Uterus (tissue), 4 donors: Measurements from ENCODE around the gene STAB2. TPM values are rescaled to one million over a fixed set of nuclear protein-coding genes. Genes with fewer than 3 reads are reported as not detected.

Experiments used
- DNase-seq, 2 donors: peaks; one replicate each; pipeline ENCODE4 v3.0.0-alpha.2; 2019 to 2020
- H3K27ac ChIP-seq, 2 donors: fragments of 200-600 bp; sonication (generic); 1 replicate in 1 of 2; 2 replicates in 1 of 2; pipeline ENCODE4 v1.5.1; 2016 to 2018
- H3K27me3 ChIP-seq, 2 donors: fragments of 200-600 bp; sonication (generic); one replicate each; pipeline ENCODE4 v1.5.1; 2018 to 2019; ENCODE audit warnings: control low read depth in 1 of 2
- H3K36me3 ChIP-seq, 2 donors: fragments of 200-600 bp; sonication (generic); one replicate each; pipeline ENCODE4 v1.5.1; 2019; ENCODE audit warnings: control low read depth in 1 of 2
- H3K4me1 ChIP-seq, 2 donors: fragments of 200-600 bp; sonication (generic); one replicate each; pipeline ENCODE4 v1.5.1; 2018 to 2019; ENCODE audit warnings: control low read depth in 1 of 2
- H3K4me3 ChIP-seq, 2 donors: fragments of 200-600 bp; sonication (generic); 1 replicate in 1 of 2; 2 replicates in 1 of 2; pipeline ENCODE4 v1.5.1; 2018 to 2019; ENCODE audit warnings: mild to moderate bottlenecking in 1 of 2
- H3K9me3 ChIP-seq, 2 donors: fragments of 200-600 bp; sonication (generic); one replicate each; pipeline ENCODE4 v1.5.1; 2019; ENCODE audit warnings: control low read depth in 1 of 2
- CTCF ChIP-seq, 4 experiments: fragments of 200-600 bp in 2 of 4; fragments of 450-650 bp in 2 of 4; sonication (generic) in 2 of 4; IDR thresholded peaks; one replicate each; pipeline ENCODE4 v1.5.1; 2016 to 2019; ENCODE audit warnings: antibody characterized with exemption in 4 of 4, mild to moderate bottlenecking in 2 of 4, moderate library complexity in 1 of 4
- POLR2A ChIP-seq, 2 donors: fragments of 450-650 bp; IDR thresholded peaks; one replicate each; pipeline ENCODE4 v1.6.1; 2016; ENCODE audit warnings: antibody characterized with exemption in 2 of 2, mild to moderate bottlenecking in 1 of 2, moderate library complexity in 1 of 2
- intact Hi-C: fragments of 100-400 bp; cut with DNase I; formaldehyde crosslinking; loops from one replicate; pipeline ENCODE4 v1.15.1; 2023; ENCODE audit warnings: low total_unique reads
- total RNA-seq, 4 donors: library from RNA; depleted of rRNA in 3 of 4; stranded (reverse); fragments of >200 nt in 3 of 4; gene quantifications; one replicate each; pipeline versions ENCODE4 v1.1.0 to v1.2.4, GENCODE V29; 2014 to 2023
- donor health status: DM: yes; HTN: yes; CAD: no.

Gene STAB2
- total RNA-seq, 4 donors from 2014 or later, result 0.21 to 19.4 (median 2.6) TPM; not detected in 1

GRCh38 chr12:103805655-103806360 lies 218.7 kb downstream of the STAB2 start:
- no peaks in the 10 kb centered on the region for H3K36me3 ChIP-seq
- no peak for DNase-seq

GRCh38 chr12:103806803-103807202 lies 219.7 kb downstream of the STAB2 start:
- Histone ChIP-seq H3K4me1 (peaks cover 5 to 7% of the 10 kb centered on the region in 2 donors), H3K4me3 (no peak overlapping the region)
- TF ChIP-seq CTCF (IDR thresholded peaks at IDR 0.05), result no peak
- TF ChIP-seq POLR2A (IDR thresholded peaks at IDR 0.05), result no peak

More at GRCh38 chr12:103805655-103806360, 218.7 kb downstream of the STAB2 start:
- Histone ChIP-seq H3K4me3 (no peak overlapping the region), H3K27ac (peak overlapping the region; percentile 59 to 68), H3K4me1 (peaks cover 8 to 9% of the 10 kb centered on the region in 2 donors), H3K9me3 (no peaks in the 10 kb centered on the region), H3K27me3 (no peaks in the 10 kb centered on the region)
- intact Hi-C loops, result no loop called here
- TF ChIP-seq CTCF (IDR thresholded peaks at IDR 0.05), result no peak
- TF ChIP-seq POLR2A (IDR thresholded peaks at IDR 0.05), result no peak

GRCh38 chr12:103807561-103808238 lies 220.6 kb downstream of the STAB2 start:
- no peak overlapping the region for H3K4me3 ChIP-seq
- intact Hi-C loops, result no loop called here
- no peaks in the 10 kb centered on the region for H3K27me3 ChIP-seq
- H3K27ac ChIP-seq, result peak overlapping the region; percentile 59 to 68
- H3K9me3 ChIP-seq, result no peaks in the 10 kb centered on the region
- H3K36me3 ChIP-seq, result no peaks in the 10 kb centered on the region
- no peak for TF ChIP-seq CTCF (IDR thresholded peaks at IDR 0.05)
- TF ChIP-seq POLR2A (IDR thresholded peaks at IDR 0.05), result no peak
- no peak for DNase-seq
- peaks cover 0 to 7% of the 10 kb centered on the region in 2 donors for H3K4me1 ChIP-seq

More at GRCh38 chr12:103806803-103807202, 219.7 kb downstream of the STAB2 start:
- Histone ChIP-seq H3K27ac (peak overlapping the region; percentile 59 to 68), H3K9me3 (no peaks in the 10 kb centered on the region), H3K36me3 (no peaks in the 10 kb centered on the region), H3K27me3 (no peaks in the 10 kb centered on the region)
- DNase-seq, result peak; percentile 43 to 72
- intact Hi-C loops, result no loop called here

- TF ChIP-seq POLR2A (IDR thresholded peaks at IDR 0.05), result no peak
- no peak for TF ChIP-seq CTCF (IDR thresholded peaks at IDR 0.05)
- no peaks in the 10 kb centered on the region for H3K27me3 ChIP-seq
- H3K36me3 ChIP-seq, result no peaks in the 10 kb centered on the region
- DNase-seq, result no peak
- peak overlapping the region; percentile 59 to 68 for H3K27ac ChIP-seq
- intact Hi-C loops, result no loop called here
- peaks cover 0 to 7% of the 10 kb centered on the region in 2 donors for H3K4me1 ChIP-seq
- H3K4me3 ChIP-seq, result no peak overlapping the region
- no peaks in the 10 kb centered on the region for H3K9me3 ChIP-seq
Measured at GRCh38 chr12:103808239-103808880, 221.3 kb downstream of the STAB2 start.
